ENCODE results near the gene TMEM145. TPM values are rescaled to one million over a fixed set of nuclear protein-coding genes. Genes with fewer than 3 reads are reported as not detected.

The TMEM145 gene
- total RNA-seq, 1 donor from 2014 or later: 3.9 TPM

DNA sequence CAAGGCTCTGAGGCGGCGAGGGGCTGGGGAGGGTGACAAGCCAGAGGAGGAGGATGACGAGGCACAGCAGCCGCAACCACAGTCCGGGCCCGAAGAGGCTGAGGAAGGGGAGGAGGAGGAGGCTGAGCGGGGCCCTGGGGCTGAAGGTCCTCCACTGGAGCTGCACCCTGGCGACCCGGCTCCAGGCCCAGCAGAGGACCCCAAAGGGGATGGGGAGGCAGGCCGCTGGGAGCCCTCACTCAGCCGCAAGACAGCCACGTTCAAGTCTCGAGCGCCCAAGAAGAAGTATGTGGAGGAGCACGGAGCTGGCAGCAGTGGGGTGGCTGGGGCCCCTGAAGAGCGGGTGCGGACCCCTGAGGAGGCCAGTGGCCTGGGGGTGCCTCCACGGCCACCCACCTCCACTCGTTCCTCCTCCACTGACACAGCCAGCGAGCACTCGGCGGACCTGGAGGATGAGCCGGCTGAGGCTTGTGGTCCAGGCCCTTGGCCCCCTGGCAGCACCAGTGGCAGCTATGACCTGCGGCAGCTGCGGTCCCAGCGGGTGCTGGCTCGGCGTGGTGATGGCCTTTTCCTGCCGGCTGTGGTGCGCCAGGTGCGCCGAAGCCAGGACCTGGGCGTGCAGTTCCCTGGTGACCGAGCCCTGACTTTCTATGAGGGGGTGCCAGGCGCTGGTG lies 41.1 kb upstream of the TMEM145 start:
- Mint-ChIP-seq H3K4me1 (ENCODE audit: unreplicated experiment) (peaks cover 37% of the 10 kb centered on the region), H3K4me3 (ENCODE audit: unreplicated experiment) (no peak overlapping the region), H3K27ac (ENCODE audit: unreplicated experiment) (no peak overlapping the region), H3K9me3 (ENCODE audit: unreplicated experiment) (no peaks in the 10 kb centered on the region), H3K36me3 (ENCODE audit: low read depth, unreplicated experiment) (peaks cover 22% of the 10 kb centered on the region), H3K27me3 (ENCODE audit: unreplicated experiment) (peaks cover 5% of the 10 kb centered on the region)
- DNase-seq (ENCODE audit: low spot score): no peak
- TF ChIP-seq, protein P1, sequence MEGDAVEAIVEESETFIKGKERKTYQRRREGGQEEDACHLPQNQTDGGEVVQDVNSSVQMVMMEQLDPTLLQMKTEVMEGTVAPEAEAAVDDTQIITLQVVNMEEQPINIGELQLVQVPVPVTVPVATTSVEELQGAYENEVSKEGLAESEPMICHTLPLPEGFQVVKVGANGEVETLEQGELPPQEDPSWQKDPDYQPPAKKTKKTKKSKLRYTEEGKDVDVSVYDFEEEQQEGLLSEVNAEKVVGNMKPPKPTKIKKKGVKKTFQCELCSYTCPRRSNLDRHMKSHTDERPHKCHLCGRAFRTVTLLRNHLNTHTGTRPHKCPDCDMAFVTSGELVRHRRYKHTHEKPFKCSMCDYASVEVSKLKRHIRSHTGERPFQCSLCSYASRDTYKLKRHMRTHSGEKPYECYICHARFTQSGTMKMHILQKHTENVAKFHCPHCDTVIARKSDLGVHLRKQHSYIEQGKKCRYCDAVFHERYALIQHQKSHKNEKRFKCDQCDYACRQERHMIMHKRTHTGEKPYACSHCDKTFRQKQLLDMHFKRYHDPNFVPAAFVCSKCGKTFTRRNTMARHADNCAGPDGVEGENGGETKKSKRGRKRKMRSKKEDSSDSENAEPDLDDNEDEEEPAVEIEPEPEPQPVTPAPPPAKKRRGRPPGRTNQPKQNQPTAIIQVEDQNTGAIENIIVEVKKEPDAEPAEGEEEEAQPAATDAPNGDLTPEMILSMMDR (IDR thresholded peaks at IDR 0.05; ENCODE audit: unreplicated experiment): no peak

DNA sequence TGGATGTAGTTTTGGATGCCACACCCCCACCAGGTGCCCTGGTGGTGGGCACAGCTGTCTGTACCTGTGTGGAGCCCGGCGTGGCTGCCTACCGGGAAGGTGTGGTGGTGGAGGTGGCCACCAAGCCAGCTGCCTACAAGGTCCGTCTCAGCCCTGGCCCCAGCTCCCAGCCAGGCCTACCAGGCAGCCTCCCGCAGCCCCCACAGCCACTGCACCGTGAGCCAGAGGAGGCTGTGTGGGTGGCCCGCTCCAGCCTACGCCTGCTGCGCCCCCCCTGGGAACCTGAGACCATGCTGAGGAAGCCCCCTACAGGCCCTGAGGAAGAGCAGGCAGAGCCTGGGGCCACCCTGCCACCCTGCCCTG lies 40.6 kb upstream of the TMEM145 start:
- H3K36me3 Mint-ChIP-seq (ENCODE audit: low read depth, unreplicated experiment): peaks cover 22% of the 10 kb centered on the region
- peaks cover 39% of the 10 kb centered on the region for H3K4me1 Mint-ChIP-seq (ENCODE audit: unreplicated experiment)
- peaks cover 5% of the 10 kb centered on the region for H3K27me3 Mint-ChIP-seq (ENCODE audit: unreplicated experiment)
- H3K4me3 Mint-ChIP-seq (ENCODE audit: unreplicated experiment): no peak overlapping the region
- H3K27ac Mint-ChIP-seq (ENCODE audit: unreplicated experiment): no peak overlapping the region
- TF ChIP-seq, protein P1 (IDR thresholded peaks at IDR 0.05; ENCODE audit: unreplicated experiment): no peak
- DNase-seq (ENCODE audit: low spot score): no peak
- H3K9me3 Mint-ChIP-seq (ENCODE audit: unreplicated experiment): no peaks in the 10 kb centered on the region

DNA sequence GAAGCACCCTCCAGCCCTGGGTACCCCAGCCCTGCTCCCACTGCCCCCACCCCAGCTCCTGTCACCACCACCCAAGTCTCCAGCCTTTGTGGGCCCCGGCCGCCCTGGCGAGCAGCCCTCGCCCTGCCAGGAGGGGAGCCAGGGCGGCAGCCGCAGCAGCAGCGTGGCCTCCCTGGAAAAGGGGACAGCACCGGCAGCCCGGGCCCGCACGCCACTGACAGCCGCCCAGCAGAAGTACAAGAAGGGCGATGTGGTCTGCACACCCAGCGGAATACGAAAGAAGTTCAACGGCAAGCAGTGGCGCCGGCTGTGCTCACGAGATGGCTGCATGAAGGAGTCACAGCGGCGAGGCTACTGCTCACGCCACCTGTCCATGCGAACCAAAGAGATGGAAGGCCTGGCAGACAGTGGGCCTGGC lies 40.1 kb upstream of the TMEM145 start:
- no peak for DNase-seq (ENCODE audit: low spot score)
- H3K36me3 Mint-ChIP-seq (ENCODE audit: low read depth, unreplicated experiment): peaks cover 22% of the 10 kb centered on the region
- TF ChIP-seq, protein P1 (IDR thresholded peaks at IDR 0.05; ENCODE audit: unreplicated experiment): no peak
- H3K9me3 Mint-ChIP-seq (ENCODE audit: unreplicated experiment): no peaks in the 10 kb centered on the region
- H3K4me3 Mint-ChIP-seq (ENCODE audit: unreplicated experiment): no peak overlapping the region
- peaks cover 5% of the 10 kb centered on the region for H3K27me3 Mint-ChIP-seq (ENCODE audit: unreplicated experiment)
- H3K27ac Mint-ChIP-seq (ENCODE audit: unreplicated experiment): no peak overlapping the region
- H3K4me1 Mint-ChIP-seq (ENCODE audit: unreplicated experiment): peaks cover 35% of the 10 kb centered on the region

DNA sequence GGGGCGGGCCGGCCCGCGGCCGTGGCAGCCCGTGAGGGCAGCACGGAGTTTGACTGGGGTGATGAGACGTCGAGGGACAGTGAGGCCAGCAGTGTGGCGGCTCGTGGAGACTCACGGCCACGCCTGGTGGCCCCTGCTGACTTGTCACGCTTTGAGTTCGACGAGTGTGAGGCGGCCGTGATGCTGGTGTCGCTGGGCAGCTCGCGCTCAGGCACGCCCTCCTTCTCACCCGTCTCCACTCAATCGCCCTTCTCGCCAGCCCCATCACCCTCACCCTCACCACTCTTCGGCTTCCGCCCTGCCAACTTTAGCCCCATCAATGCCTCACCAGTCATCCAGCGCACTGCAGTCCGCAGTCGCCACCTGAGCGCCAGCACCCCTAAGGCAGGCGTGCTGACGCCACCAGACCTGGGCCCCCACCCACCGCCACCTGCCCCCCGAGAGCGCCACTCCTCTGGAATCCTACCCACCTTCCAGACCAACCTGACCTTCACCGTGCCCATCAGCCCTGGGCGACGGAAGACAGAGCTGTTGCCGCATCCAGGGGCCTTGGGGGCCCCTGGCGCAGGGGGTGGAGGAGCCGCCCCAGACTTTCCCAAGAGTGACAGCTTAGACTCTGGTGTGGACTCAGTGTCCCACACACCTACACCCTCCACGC lies 39.6 kb upstream of the TMEM145 start:
- no peak for DNase-seq (ENCODE audit: low spot score)
- TF ChIP-seq, protein P1 (IDR thresholded peaks at IDR 0.05; ENCODE audit: unreplicated experiment): no peak
- H3K27ac Mint-ChIP-seq (ENCODE audit: unreplicated experiment): no peak overlapping the region

DNA sequence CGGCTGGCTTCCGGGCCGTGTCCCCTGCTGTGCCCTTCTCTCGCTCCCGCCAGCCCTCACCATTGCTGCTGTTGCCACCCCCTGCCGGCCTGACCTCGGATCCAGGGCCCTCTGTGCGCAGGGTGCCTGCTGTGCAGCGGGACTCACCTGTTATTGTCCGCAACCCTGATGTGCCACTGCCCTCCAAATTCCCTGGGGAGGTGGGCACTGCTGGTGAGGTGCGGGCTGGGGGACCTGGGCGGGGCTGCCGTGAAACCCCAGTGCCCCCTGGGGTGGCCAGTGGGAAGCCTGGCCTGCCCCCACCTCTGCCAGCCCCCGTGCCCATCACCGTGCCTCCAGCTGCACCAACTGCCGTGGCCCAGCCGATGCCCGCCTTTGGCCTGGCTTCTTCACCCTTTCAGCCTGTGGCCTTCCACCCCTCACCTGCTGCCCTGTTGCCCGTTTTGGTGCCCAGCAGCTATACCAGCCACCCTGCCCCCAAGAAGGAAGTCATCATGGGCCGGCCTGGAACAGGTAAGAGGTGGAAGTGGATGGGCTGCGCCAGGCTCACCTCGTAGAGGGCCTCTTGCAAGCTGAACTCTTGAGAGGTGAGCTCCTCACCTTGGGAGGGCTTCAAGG lies 38.9 kb upstream of the TMEM145 start:
- H3K9me3 Mint-ChIP-seq (ENCODE audit: unreplicated experiment): no peaks in the 10 kb centered on the region
- H3K4me3 Mint-ChIP-seq (ENCODE audit: unreplicated experiment): no peak overlapping the region
- H3K27ac Mint-ChIP-seq (ENCODE audit: unreplicated experiment): no peak overlapping the region
- TF ChIP-seq, protein P1 (IDR thresholded peaks at IDR 0.05; ENCODE audit: unreplicated experiment): no peak
- peaks cover 7% of the 10 kb centered on the region for H3K27me3 Mint-ChIP-seq (ENCODE audit: unreplicated experiment)
- H3K4me1 Mint-ChIP-seq (ENCODE audit: unreplicated experiment): peaks cover 46% of the 10 kb centered on the region
- DNase-seq (ENCODE audit: low spot score): no peak
- H3K36me3 Mint-ChIP-seq (ENCODE audit: low read depth, unreplicated experiment): peaks cover 23% of the 10 kb centered on the region

More for the DNA sequence above, 39.6 kb upstream of the TMEM145 start:
- Mint-ChIP-seq H3K4me1 (ENCODE audit: unreplicated experiment) (peaks cover 39% of the 10 kb centered on the region), H3K4me3 (ENCODE audit: unreplicated experiment) (peak overlapping the region; percentile 51), H3K27me3 (ENCODE audit: unreplicated experiment) (peaks cover 7% of the 10 kb centered on the region), H3K9me3 (ENCODE audit: unreplicated experiment) (no peaks in the 10 kb centered on the region), H3K36me3 (ENCODE audit: low read depth, unreplicated experiment) (peaks cover 22% of the 10 kb centered on the region)

All from endothelial cell (in vitro differentiated cells).